CD8-positive, alpha-beta memory T cell (primary cell): ENCODE results near the gene DNAJC3. TPM values are rescaled to one million over a fixed set of nuclear protein-coding genes. Genes with fewer than 3 reads are reported as not detected.

Experiments
- CTCF ChIA-PET: fragments of 350-600 bp; sonication (Branson Sonifier 250); formaldehyde crosslinking; loops from one replicate; lab custom pipeline; 2021; ENCODE audit warnings: antibody characterized with exemption; lab: Charles Lee
- POLR2A ChIA-PET: fragments of 350-600 bp; sonication (Branson Sonifier 250); formaldehyde crosslinking; loops from one replicate; lab custom pipeline; 2021; ENCODE audit warnings: antibody characterized with exemption; lab: Charles Lee
- DNase-seq, 5 donors: peaks; one replicate each; pipeline versions ENCODE4 v3.0.0 to v3.0.0-alpha.2; 2020 to 2022; ENCODE audit warnings: mixed read lengths in 1 of 5
- H3K27ac ChIP-seq: one replicate; pipeline ENCODE4 v1.7.0; 2013; ENCODE audit warnings: low read depth, mild to moderate bottlenecking, low read length, moderate library complexity
- H3K27me3 ChIP-seq: 2 replicates; pipeline ENCODE4 v1.7.0; 2013; ENCODE audit warnings: low read length, mild to moderate bottlenecking; ENCODE audit not compliant: insufficient read depth, poor library complexity, severe bottlenecking
- H3K36me3 ChIP-seq: 2 replicates; pipeline ENCODE4 v1.7.0; 2013; ENCODE audit warnings: mild to moderate bottlenecking, low read length, moderate library complexity; ENCODE audit not compliant: insufficient read depth
- H3K4me1 ChIP-seq: 2 replicates; pipeline ENCODE4 v1.7.0; 2013; ENCODE audit warnings: mild to moderate bottlenecking, low read length, moderate library complexity; ENCODE audit not compliant: insufficient read depth
- H3K4me3 ChIP-seq: 2 replicates; pipeline ENCODE4 v1.7.0; 2013; ENCODE audit warnings: mild to moderate bottlenecking, low read length
- H3K9me3 ChIP-seq: 2 replicates; pipeline ENCODE4 v1.7.0; 2013; ENCODE audit warnings: mild to moderate bottlenecking, low read length
- H3K27ac Mint-ChIP-seq, 8 donors: one replicate each; pipeline ENCODE4 v1.8.0; 2020 to 2021; ENCODE audit warnings: mixed read lengths in 8 of 8, mild to moderate bottlenecking in 6 of 8, inconsistent platforms in 3 of 8, moderate library complexity in 3 of 8
- H3K27me3 Mint-ChIP-seq, 2 donors: one replicate each; pipeline ENCODE4 v1.8.0; 2020 to 2021; ENCODE audit warnings: mixed read lengths in 2 of 2, mild to moderate bottlenecking in 1 of 2, moderate library complexity in 1 of 2
- H3K36me3 Mint-ChIP-seq, 3 donors: one replicate each; pipeline ENCODE4 v1.8.0; 2020 to 2021; ENCODE audit warnings: mixed read lengths in 3 of 3, inconsistent platforms in 1 of 3, mild to moderate bottlenecking in 1 of 3
- H3K4me1 Mint-ChIP-seq, 3 donors: one replicate each; pipeline ENCODE4 v1.8.0; 2020 to 2021; ENCODE audit warnings: mixed read lengths in 3 of 3, inconsistent platforms in 1 of 3, mild to moderate bottlenecking in 1 of 3
- H3K4me3 Mint-ChIP-seq, 7 donors: one replicate each; pipeline ENCODE4 v1.8.0; 2020 to 2021; ENCODE audit warnings: mixed read lengths in 7 of 7, mild to moderate bottlenecking in 6 of 7, moderate library complexity in 4 of 7, inconsistent platforms in 2 of 7
- H3K9me3 Mint-ChIP-seq, 5 donors: one replicate each; pipeline ENCODE4 v1.8.0; 2020 to 2022; ENCODE audit warnings: mixed read lengths in 5 of 5, mild to moderate bottlenecking in 3 of 5, moderate library complexity in 2 of 5, inconsistent platforms in 1 of 5
- polyA plus RNA-seq: library from polyadenylated mRNA; unstranded; fragments of 300-500 nt; fragmentation: Illumina TruSeq; gene quantifications from one replicate; pipeline ENCODE4 v1.2.3, GENCODE V29; 2021
- total RNA-seq, 2 experiments: library from RNA; stranded (reverse); gene quantifications; one replicate each; pipeline ENCODE4 v1.2.3, GENCODE V29; 2021

The DNAJC3 gene
- total and polyA plus RNA-seq, 3 experiments from 2014 or later: 19.4 to 26.4 (median 26.1) TPM

DNA sequence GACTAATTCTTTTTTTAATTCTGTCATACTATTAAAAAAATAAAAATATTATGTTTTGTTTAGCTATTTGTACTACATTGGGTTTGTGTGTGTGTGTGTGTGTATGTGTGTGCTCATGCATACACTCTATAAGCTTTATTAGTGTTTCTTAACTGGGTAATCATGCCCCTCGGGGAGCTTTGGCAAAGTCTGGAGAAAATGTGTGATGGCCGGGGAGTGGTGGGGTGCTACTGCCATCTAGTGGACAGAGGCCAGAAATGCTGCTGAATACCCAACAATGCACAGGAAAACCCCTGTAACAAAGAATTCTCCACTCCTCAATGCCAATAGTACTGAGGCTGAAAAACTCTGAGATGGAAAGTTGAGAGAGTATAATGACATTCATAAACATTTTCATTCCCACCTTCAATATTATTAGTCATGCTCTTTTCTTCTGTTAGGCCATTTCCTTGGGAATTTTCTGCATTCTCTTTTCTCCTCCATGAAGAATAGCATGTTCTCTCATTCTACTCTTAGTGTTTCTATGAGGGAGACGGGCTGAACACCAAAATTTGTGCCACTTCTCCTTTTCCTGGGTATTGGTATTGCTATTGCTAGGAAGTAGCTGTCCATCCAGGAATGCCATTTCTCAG lies 157.3 kb downstream of the DNAJC3 start:
- H3K36me3 Mint-ChIP-seq: no peaks in the 10 kb centered on the region
- peak; percentile 29 to 69 (median 46) for DNase-seq
- Histone ChIP-seq H3K27ac (no peak overlapping the region), H3K4me1 (no peaks in the 10 kb centered on the region), H3K4me3 (no peak overlapping the region), H3K9me3 (no peaks in the 10 kb centered on the region), H3K36me3 (no peaks in the 10 kb centered on the region), H3K27me3 (peaks cover 7% of the 10 kb centered on the region)
- H3K4me3 Mint-ChIP-seq: no peak overlapping the region
- CTCF ChIA-PET: interaction anchor here (0.6 to 6.7 kb wide), 17 partner anchors 9 to 342 kb away, joined by 3 to 73 read pairs (median 4); no protein-coding TSS in a partner anchor
- no peaks in the 10 kb centered on the region for H3K4me1 Mint-ChIP-seq
- H3K27me3 Mint-ChIP-seq: peaks cover 13 to 18% of the 10 kb centered on the region in 2 donors
- H3K9me3 Mint-ChIP-seq: peaks cover 0 to 5% (median 3%) of the 10 kb centered on the region in 5 donors
- POLR2A ChIA-PET: no interaction called here
- H3K27ac Mint-ChIP-seq: no peak overlapping the region

DNA sequence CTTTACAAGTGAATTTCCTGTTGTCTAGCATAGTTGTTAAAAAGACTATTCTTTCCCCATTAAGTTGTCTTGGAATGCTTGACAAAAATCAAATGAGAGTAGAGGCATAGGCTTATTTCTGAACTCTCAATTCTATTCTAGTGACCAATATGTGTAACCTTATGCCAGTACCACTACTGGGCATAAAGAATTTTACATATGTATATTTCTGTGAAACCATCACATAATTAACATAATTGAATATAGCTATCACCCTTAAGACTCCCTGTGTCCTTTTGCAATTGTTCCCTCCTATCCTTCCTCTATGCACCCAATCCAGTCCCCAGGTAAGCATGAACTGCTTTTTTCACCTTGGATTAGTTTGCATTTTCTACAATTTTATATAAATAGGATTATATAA lies 165.0 kb downstream of the DNAJC3 start:
- no peaks in the 10 kb centered on the region for H3K36me3 ChIP-seq
- Mint-ChIP-seq H3K27ac (no peak overlapping the region), H3K27me3 (peaks cover 9 to 16% of the 10 kb centered on the region in 2 donors), H3K4me1 (no peaks in the 10 kb centered on the region), H3K36me3 (no peaks in the 10 kb centered on the region), H3K9me3 (peaks cover 0 to 4% (median 0%) of the 10 kb centered on the region in 5 donors), H3K4me3 (no peak overlapping the region)
- H3K4me3 ChIP-seq: no peak overlapping the region
- H3K27me3 ChIP-seq: no peaks in the 10 kb centered on the region
- ChIA-PET CTCF (no interaction called here), POLR2A (no interaction called here)
- no peak for DNase-seq
- H3K27ac ChIP-seq: no peak overlapping the region
- H3K4me1 ChIP-seq: no peaks in the 10 kb centered on the region
- no peaks in the 10 kb centered on the region for H3K9me3 ChIP-seq

DNA sequence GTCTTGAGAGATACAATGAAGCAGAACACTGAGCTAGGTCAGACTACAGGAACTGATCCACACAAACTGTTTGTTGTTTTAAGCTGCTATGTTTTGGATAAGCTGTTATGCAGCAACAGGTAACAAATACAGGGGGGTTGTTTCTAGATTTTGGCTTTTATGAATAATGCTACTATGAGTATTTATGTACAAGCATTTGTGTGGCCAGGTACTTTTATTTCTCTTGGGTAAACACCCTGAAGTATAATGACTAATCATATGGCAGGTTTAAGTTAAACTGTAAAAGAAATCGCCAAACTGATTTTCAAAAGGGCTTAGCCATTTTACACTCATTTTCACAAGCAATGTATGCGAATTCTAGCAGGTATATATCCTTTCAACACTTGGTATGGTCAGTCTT lies 166.0 kb downstream of the DNAJC3 start:
- H3K4me3 ChIP-seq: no peak overlapping the region
- no peaks in the 10 kb centered on the region for H3K36me3 ChIP-seq
- POLR2A ChIA-PET: no interaction called here
- peaks cover 9 to 15% of the 10 kb centered on the region in 2 donors for H3K27me3 Mint-ChIP-seq
- H3K27ac Mint-ChIP-seq: no peak overlapping the region
- no peaks in the 10 kb centered on the region for H3K27me3 ChIP-seq
- H3K4me1 ChIP-seq: no peaks in the 10 kb centered on the region
- H3K4me1 Mint-ChIP-seq: no peaks in the 10 kb centered on the region
- no peak for DNase-seq
- no peak overlapping the region for H3K27ac ChIP-seq
- H3K4me3 Mint-ChIP-seq: no peak overlapping the region
- CTCF ChIA-PET: no interaction called here
- H3K9me3 Mint-ChIP-seq: peaks cover 0 to 4% (median 0%) of the 10 kb centered on the region in 5 donors
- no peaks in the 10 kb centered on the region for H3K9me3 ChIP-seq
- H3K36me3 Mint-ChIP-seq: no peaks in the 10 kb centered on the region

Other genes with a start within 250 kb of the DNAJC3 start
- gene CLDN10, start 124.4 kb upstream of the DNAJC3 start, total RNA-seq: not detected
- not detected for gene CLDN10, start 124.4 kb upstream of the DNAJC3 start, polyA plus RNA-seq
- gene DZIP1, start 32.4 kb upstream of the DNAJC3 start, total RNA-seq: under 1 TPM in 1 of 2 experiments, not detected in 1; 0.13 TPM
- not detected for gene DZIP1, start 32.4 kb upstream of the DNAJC3 start, polyA plus RNA-seq